ENCODE data around the gene HOXC5.

DNA sequence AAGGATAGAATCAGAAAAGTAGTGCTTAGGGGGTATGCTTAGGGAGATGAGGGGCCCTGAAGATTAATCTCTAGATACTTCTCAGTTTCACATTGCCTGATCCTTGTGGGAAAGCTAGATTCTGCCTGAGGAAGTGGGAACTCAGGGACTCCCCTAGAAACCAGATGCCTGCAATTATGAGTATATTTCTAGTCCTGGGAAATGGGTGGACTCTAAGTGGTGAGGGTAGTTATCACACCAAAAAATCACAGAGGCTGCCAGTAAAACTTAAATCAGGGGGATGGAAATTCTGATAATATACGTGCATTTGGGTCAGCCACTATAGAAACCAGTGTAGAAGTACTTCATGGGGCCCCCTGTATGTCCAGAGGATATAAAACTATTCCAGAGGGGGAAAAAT is 39.1 kb downstream of the HOXC5 start:
- TF ChIP-seq, protein P1, sequence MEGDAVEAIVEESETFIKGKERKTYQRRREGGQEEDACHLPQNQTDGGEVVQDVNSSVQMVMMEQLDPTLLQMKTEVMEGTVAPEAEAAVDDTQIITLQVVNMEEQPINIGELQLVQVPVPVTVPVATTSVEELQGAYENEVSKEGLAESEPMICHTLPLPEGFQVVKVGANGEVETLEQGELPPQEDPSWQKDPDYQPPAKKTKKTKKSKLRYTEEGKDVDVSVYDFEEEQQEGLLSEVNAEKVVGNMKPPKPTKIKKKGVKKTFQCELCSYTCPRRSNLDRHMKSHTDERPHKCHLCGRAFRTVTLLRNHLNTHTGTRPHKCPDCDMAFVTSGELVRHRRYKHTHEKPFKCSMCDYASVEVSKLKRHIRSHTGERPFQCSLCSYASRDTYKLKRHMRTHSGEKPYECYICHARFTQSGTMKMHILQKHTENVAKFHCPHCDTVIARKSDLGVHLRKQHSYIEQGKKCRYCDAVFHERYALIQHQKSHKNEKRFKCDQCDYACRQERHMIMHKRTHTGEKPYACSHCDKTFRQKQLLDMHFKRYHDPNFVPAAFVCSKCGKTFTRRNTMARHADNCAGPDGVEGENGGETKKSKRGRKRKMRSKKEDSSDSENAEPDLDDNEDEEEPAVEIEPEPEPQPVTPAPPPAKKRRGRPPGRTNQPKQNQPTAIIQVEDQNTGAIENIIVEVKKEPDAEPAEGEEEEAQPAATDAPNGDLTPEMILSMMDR (IDR thresholded peaks at IDR 0.05): no peak
- TF ChIP-seq POLR2A (IDR thresholded peaks at IDR 0.05): no peak

All from lower leg skin (tissue), 3 donors.